PC-3 (cell line): ENCODE results near the gene PAQR4. TPM values are rescaled to one million over a fixed set of nuclear protein-coding genes. Genes with fewer than 3 reads are reported as not detected.
A peak's percentile ranks its signal among the peaks of the same experiment; 100 is the strongest.

Experiments used
- ATAC-seq: fragments of 200-7000 bp; cut with Tn5 transposase; 2 replicates; pipeline ENCODE4 v1.9.1; 2020; ENCODE audit warnings: mild to moderate bottlenecking, moderate library complexity
- BruUV-seq: library from RNA; stranded (reverse); fragments of 400-500 nt; replicated peaks from 2 replicates; lab custom pipeline; 2021; lab: Mats Ljungman, UMichigan
- CTCF ChIA-PET: fragments of 300-600 bp; sonication (Branson Sonifier 250); formaldehyde crosslinking; loops from one replicate; lab custom pipeline; 2022; ENCODE audit warnings: antibody characterized with exemption; lab: Charles Lee
- POLR2A ChIA-PET: fragments of 300-600 bp; sonication (Branson Sonifier 250); formaldehyde crosslinking; loops from one replicate; lab custom pipeline; 2022; ENCODE audit warnings: antibody characterized with exemption; ENCODE audit not compliant: unreplicated experiment; lab: Charles Lee
- DNase-seq: peaks from one replicate; pipeline ENCODE4 v3.0.0-alpha.2; 2015
- H2AFZ ChIP-seq: fragments of 300-600 bp; sonication (generic); 2 replicates; pipeline ENCODE4 v1.6.0; 2016; ENCODE audit warnings: antibody characterized with exemption, low read length
- H3F3A ChIP-seq: fragments of 300-600 bp; sonication (generic); one replicate; pipeline ENCODE4 v1.6.0; 2017; ENCODE audit warnings: antibody characterized with exemption, low read length, control low read depth, mild to moderate bottlenecking; ENCODE audit not compliant: unreplicated experiment
- H3K27ac ChIP-seq: fragments of 300-600 bp; sonication (generic); 2 replicates; pipeline ENCODE4 v1.5.1; 2016; ENCODE audit warnings: mild to moderate bottlenecking, low read length
- H3K27me3 ChIP-seq: fragments of 300-600 bp; sonication (generic); 2 replicates; pipeline ENCODE4 v1.6.1; 2016; ENCODE audit warnings: low read length, mixed read lengths
- H3K36me3 ChIP-seq: fragments of 300-600 bp; sonication (generic); 2 replicates; pipeline ENCODE4 v1.6.1; 2016; ENCODE audit warnings: low read depth, mixed run types, low read length, mixed read lengths
- H3K4me1 ChIP-seq: fragments of 300-600 bp; sonication (generic); 2 replicates; pipeline ENCODE4 v1.5.1; 2016; ENCODE audit warnings: low read length; ENCODE audit not compliant: insufficient read depth
- H3K4me2 ChIP-seq: fragments of 300-600 bp; sonication (generic); 2 replicates; pipeline ENCODE4 v1.6.0; 2016; ENCODE audit warnings: low read length
- H3K4me3 ChIP-seq: fragments of 300-600 bp; sonication (generic); 2 replicates; pipeline ENCODE4 v1.5.1; 2016; ENCODE audit warnings: mild to moderate bottlenecking, low read length, mixed read lengths
- H3K79me2 ChIP-seq: fragments of 300-600 bp; sonication (generic); 2 replicates; pipeline ENCODE4 v1.6.1; 2017; ENCODE audit warnings: low read length, mixed read lengths
- H3K9ac ChIP-seq: fragments of 300-600 bp; sonication (generic); 2 replicates; pipeline ENCODE4 v1.6.0; 2016; ENCODE audit warnings: mild to moderate bottlenecking, low read length
- H3K9me2 ChIP-seq: fragments of 300-600 bp; sonication (generic); replicated peaks from 2 replicates; pipeline ENCODE4 v1.6.1; 2016; ENCODE audit warnings: mixed run types, low read length, mixed read lengths
- H3K9me3 ChIP-seq: fragments of 300-600 bp; sonication (generic); 2 replicates; pipeline ENCODE4 v1.6.1; 2016; ENCODE audit warnings: low read length, mixed read lengths
- H4K20me1 ChIP-seq: fragments of 300-600 bp; sonication (generic); 2 replicates; pipeline ENCODE4 v1.6.1; 2016; ENCODE audit warnings: low read length, mixed read lengths
- EZH2 ChIP-seq: fragments of 300-600 bp; sonication (generic); IDR thresholded peaks from one replicate; pipeline ENCODE4 v1.6.1; 2017; ENCODE audit warnings: antibody characterized with exemption, mild to moderate bottlenecking, low read length; ENCODE audit not compliant: unreplicated experiment
- EZH2phosphoT487 ChIP-seq: fragments of 300-600 bp; sonication (generic); IDR thresholded peaks from 2 replicates; pipeline ENCODE4 v1.6.1; 2018; ENCODE audit warnings: mild to moderate bottlenecking, antibody characterized with exemption, low read length, borderline replicate concordance
- intact Hi-C: fragments of 100-400 bp; cut with micrococcal nuclease; formaldehyde crosslinking; loops from 2 replicates; pipeline ENCODE4 v1.9.0; 2023
- total RNA-seq: library from RNA; depleted of rRNA; stranded (reverse); fragments of >200 nt; gene quantifications from 2 replicates; pipeline ENCODE4 v1.2.3, GENCODE V29; 2014
- TF ChIP-seq, protein P1 (sequence below): fragments of 300-600 bp; sonication (generic); conservative IDR thresholded peaks from 2 replicates; pipeline ENCODE4 v1.5.1; 2017; ENCODE audit warnings: antibody characterized with exemption, low read depth, mild to moderate bottlenecking, low read length

The PAQR4 gene
- total RNA-seq, 1 experiment from 2014 or later: 37.9 TPM

DNA sequence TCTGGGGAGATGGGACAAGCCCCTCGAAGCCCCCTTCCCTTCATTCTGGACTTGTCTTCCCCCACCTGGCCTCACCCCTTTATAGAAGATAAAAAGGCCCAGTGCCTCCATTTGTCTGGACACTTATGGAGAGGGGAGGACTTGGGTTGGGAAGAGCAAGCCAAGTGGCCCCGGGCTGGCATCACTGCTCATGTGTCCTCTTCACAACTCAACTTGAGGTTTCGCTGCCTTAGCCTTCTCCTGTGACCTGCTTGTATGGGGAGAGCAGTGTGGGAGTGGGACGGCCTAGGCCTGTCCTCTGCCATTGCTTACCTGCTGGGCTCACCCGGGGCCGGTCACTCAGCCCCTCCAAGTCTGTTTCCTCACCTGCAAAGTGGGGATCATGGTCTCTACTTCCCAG lies 1.4 kb downstream of the PAQR4 start:
- H3K9ac ChIP-seq: peak overlapping the region; percentile 87

DNA sequence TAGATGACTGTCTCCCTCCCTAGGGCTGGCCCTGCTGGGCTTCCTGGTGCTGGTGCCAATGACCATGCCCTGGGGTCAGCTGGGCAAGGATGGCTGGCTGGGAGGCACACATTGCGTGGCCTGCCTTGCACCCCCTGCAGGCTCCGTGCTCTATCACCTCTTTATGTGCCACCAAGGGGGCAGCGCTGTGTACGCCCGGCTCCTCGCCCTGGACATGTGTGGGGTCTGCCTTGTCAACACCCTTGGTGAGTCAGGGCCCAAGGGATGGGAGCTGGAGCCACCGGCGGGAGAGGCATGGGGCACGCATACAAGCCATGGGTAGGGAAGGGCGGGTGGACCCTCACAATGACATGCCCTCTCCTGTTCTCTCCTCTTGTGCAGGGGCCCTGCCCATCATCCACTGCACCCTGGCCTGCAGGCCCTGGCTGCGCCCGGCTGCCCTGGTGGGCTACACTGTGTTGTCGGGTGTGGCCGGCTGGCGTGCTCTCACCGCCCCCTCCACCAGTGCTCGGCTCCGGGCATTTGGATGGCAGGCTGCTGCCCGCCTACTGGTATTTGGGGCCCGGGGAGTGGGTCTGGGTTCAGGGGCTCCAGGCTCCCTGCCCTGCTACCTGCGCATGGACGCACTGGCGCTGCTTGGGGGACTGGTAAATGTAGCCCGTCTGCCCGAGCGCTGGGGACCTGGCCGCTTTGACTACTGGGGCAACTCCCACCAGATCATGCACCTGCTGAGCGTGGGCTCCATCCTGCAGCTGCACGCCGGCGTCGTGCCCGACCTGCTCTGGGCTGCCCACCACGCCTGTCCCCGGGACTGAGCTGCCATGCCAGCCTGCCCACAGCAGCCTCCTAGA lies 2.2 kb downstream of the PAQR4 start:
- no TSS peak for BruUV-seq
- H4K20me1 ChIP-seq: peaks cover 12% of the 10 kb centered on the region
- H3F3A ChIP-seq: no peaks in the 10 kb centered on the region
- peaks cover 6% of the 10 kb centered on the region; the same call in 1 of the 2 replicates for H3K36me3 ChIP-seq
- no peaks in the 10 kb centered on the region for H3K9me2 ChIP-seq
- peak overlapping the region; percentile 94 for H3K4me2 ChIP-seq
- H3K9me3 ChIP-seq: no peaks in the 10 kb centered on the region
- no peak overlapping the region for H3K9ac ChIP-seq
- H2AFZ ChIP-seq: no peak overlapping the region
- DNase-seq (no peak), ATAC-seq (no peak)
- H3K27me3 ChIP-seq: no peaks in the 10 kb centered on the region
- intact Hi-C loops: no loop called here
- ChIA-PET POLR2A (no interaction called here), CTCF (no interaction called here)
- peaks cover 10% of the 10 kb centered on the region; the same call in 1 of the 2 replicates for H3K79me2 ChIP-seq
- TF ChIP-seq EZH2: no peak
- TF ChIP-seq, protein P1, sequence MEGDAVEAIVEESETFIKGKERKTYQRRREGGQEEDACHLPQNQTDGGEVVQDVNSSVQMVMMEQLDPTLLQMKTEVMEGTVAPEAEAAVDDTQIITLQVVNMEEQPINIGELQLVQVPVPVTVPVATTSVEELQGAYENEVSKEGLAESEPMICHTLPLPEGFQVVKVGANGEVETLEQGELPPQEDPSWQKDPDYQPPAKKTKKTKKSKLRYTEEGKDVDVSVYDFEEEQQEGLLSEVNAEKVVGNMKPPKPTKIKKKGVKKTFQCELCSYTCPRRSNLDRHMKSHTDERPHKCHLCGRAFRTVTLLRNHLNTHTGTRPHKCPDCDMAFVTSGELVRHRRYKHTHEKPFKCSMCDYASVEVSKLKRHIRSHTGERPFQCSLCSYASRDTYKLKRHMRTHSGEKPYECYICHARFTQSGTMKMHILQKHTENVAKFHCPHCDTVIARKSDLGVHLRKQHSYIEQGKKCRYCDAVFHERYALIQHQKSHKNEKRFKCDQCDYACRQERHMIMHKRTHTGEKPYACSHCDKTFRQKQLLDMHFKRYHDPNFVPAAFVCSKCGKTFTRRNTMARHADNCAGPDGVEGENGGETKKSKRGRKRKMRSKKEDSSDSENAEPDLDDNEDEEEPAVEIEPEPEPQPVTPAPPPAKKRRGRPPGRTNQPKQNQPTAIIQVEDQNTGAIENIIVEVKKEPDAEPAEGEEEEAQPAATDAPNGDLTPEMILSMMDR: no peak
- TF ChIP-seq EZH2phosphoT487: no peak
- H3K27ac ChIP-seq: no peak overlapping the region
- peak overlapping the region; percentile 85; the same call in 1 of the 2 replicates for H3K4me3 ChIP-seq
- peaks cover 16% of the 10 kb centered on the region; the same call in 1 of the 2 replicates for H3K4me1 ChIP-seq

More for the DNA sequence above, 1.4 kb downstream of the PAQR4 start:
- H3K27ac ChIP-seq: peak overlapping the region; percentile 43; the same call in 1 of the 2 replicates
- intact Hi-C loops: no loop called here
- no peaks in the 10 kb centered on the region for H3K9me3 ChIP-seq
- H3K9me2 ChIP-seq: no peaks in the 10 kb centered on the region
- DNase-seq (no peak), ATAC-seq (no peak)
- peaks cover 12% of the 10 kb centered on the region for H4K20me1 ChIP-seq
- 0 out of 2 replicates have a peak, but pooled peaks cover 1% of the 10 kb centered on the region for H3K36me3 ChIP-seq
- H2AFZ ChIP-seq: no peak overlapping the region
- ChIA-PET CTCF (no interaction called here), POLR2A (no interaction called here)
- H3K79me2 ChIP-seq: peaks cover 10% of the 10 kb centered on the region; the same call in 1 of the 2 replicates
- TF ChIP-seq EZH2phosphoT487: no peak
- TF ChIP-seq, protein P1: no peak
- peaks cover 16% of the 10 kb centered on the region; the same call in 1 of the 2 replicates for H3K4me1 ChIP-seq
- no peaks in the 10 kb centered on the region for H3K27me3 ChIP-seq
- no peaks in the 10 kb centered on the region for H3F3A ChIP-seq
- peak overlapping the region; percentile 94 for H3K4me2 ChIP-seq
- BruUV-seq: TSS peak; percentile 32
- H3K4me3 ChIP-seq: peak overlapping the region; percentile 85
